Left hindlimb (tissue), 1 donor: ENCODE results near the gene SH3RF3.

ENCODE experiments used
- DNase-seq: peaks from one replicate; pipeline ENCODE4 v3.0.0-alpha.2; 2018

SH3RF3 gene

GRCh38 chr2:109367683-109368082 is 238.7 kb downstream of the SH3RF3 start:
- DNase-seq = no peak

- no peak for DNase-seq
These were observed 239.8 kb downstream of the SH3RF3 start for GRCh38 chr2:109368798-109369197.

- no peak for DNase-seq
These were observed 240.7 kb downstream of the SH3RF3 start for GRCh38 chr2:109369671-109370191.

- DNase-seq = no peak
These were observed 241.5 kb downstream of the SH3RF3 start for GRCh38 chr2:109370399-109371035.

- no peak for DNase-seq
These were observed 242.6 kb downstream of the SH3RF3 start for GRCh38 chr2:109371481-109372170.

GRCh38 chr2:109372171-109372568 is 243.2 kb downstream of the SH3RF3 start:
- no peak for DNase-seq

GRCh38 chr2:109372614-109373013 is 243.6 kb downstream of the SH3RF3 start:
- DNase-seq = no peak

- no peak for DNase-seq
These were observed 245.0 kb downstream of the SH3RF3 start for GRCh38 chr2:109373791-109374547.

GRCh38 chr2:109374548-109375130 is 245.6 kb downstream of the SH3RF3 start:
- no peak for DNase-seq

GRCh38 chr2:109375131-109375561 is 246.1 kb downstream of the SH3RF3 start:
- no peak for DNase-seq

GRCh38 chr2:109375656-109376055 is 246.7 kb downstream of the SH3RF3 start:
- DNase-seq = no peak

GRCh38 chr2:109376115-109376514 is 247.1 kb downstream of the SH3RF3 start:
- DNase-seq = no peak

- DNase-seq = peak; percentile 15
These were observed 247.9 kb downstream of the SH3RF3 start for GRCh38 chr2:109376796-109377495.

- DNase-seq = peak; percentile 16
These were observed 249.0 kb downstream of the SH3RF3 start for GRCh38 chr2:109377976-109378375.

GRCh38 chr2:109378682-109379081 is 249.7 kb downstream of the SH3RF3 start:
- DNase-seq = no peak

GRCh38 chr2:109379507-109379906 is 250.5 kb downstream of the SH3RF3 start:
- no peak for DNase-seq

GRCh38 chr2:109380502-109381326 is 251.7 kb downstream of the SH3RF3 start:
- peak; percentile 38 for DNase-seq

- peak; percentile 2 for DNase-seq
These were observed 252.4 kb downstream of the SH3RF3 start for GRCh38 chr2:109381327-109381820.

- peak; percentile 33 for DNase-seq
These were observed 253.4 kb downstream of the SH3RF3 start for GRCh38 chr2:109382226-109382895.

- peak; percentile 64 for DNase-seq
These were observed 253.9 kb downstream of the SH3RF3 start for GRCh38 chr2:109382951-109383350.
